Suprapubic skin (tissue), 4 donors: Measurements from ENCODE around the gene HRH4.

ENCODE experiments used
- EP300 ChIP-seq: sonication (generic); formaldehyde crosslinking; IDR thresholded peaks from one replicate; pipeline ENCODE4 v1.6.1; 2017; ENCODE audit warnings: antibody characterized with exemption
- POLR2A ChIP-seq, 2 donors: fragments of 450-650 bp; IDR thresholded peaks; one replicate each; pipeline ENCODE4 v1.6.1; 2017; ENCODE audit warnings: antibody characterized with exemption in 2 of 2, mild to moderate bottlenecking in 2 of 2, moderate library complexity in 2 of 2
- POLR2AphosphoS5 ChIP-seq, 3 donors: sonication (generic); formaldehyde crosslinking; IDR thresholded peaks; one replicate each; pipeline ENCODE4 v1.6.1; 2017; ENCODE audit warnings: antibody characterized with exemption in 3 of 3
- TF ChIP-seq, protein P1 (sequence below), 2 donors: fragments of 200-600 bp in 1 of 2; fragments of 450-650 bp in 1 of 2; sonication (generic) in 1 of 2; IDR thresholded peaks; one replicate each; pipeline ENCODE4 v1.5.1; 2016 to 2019; ENCODE audit warnings: antibody characterized with exemption in 2 of 2, mild to moderate bottlenecking in 1 of 2, moderate library complexity in 1 of 2

DNA sequence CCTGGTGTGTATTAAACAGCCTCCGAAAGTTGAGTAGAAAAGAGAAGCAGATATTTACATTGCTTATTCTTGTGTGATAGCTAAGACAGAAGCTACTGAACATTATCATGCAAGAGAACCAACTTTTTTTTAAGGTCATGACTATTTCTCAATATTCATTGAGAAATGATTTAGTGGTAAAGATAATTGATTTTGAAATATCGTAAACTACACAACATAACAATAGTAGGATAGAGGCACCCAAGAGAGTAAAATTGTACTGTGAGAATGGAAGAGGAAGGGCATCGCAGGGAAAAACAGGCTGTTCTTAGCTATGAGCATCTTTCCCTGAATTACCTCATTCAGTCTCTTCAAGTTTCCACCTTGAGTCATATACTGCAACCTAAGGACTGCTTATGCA lies 25.2 kb downstream of the HRH4 start:
- TF ChIP-seq, protein P1, sequence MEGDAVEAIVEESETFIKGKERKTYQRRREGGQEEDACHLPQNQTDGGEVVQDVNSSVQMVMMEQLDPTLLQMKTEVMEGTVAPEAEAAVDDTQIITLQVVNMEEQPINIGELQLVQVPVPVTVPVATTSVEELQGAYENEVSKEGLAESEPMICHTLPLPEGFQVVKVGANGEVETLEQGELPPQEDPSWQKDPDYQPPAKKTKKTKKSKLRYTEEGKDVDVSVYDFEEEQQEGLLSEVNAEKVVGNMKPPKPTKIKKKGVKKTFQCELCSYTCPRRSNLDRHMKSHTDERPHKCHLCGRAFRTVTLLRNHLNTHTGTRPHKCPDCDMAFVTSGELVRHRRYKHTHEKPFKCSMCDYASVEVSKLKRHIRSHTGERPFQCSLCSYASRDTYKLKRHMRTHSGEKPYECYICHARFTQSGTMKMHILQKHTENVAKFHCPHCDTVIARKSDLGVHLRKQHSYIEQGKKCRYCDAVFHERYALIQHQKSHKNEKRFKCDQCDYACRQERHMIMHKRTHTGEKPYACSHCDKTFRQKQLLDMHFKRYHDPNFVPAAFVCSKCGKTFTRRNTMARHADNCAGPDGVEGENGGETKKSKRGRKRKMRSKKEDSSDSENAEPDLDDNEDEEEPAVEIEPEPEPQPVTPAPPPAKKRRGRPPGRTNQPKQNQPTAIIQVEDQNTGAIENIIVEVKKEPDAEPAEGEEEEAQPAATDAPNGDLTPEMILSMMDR (IDR thresholded peaks at IDR 0.05): no peak
- TF ChIP-seq POLR2A (IDR thresholded peaks at IDR 0.05) (no peak), EP300 (no peak), POLR2AphosphoS5 (IDR thresholded peaks at IDR 0.05) (no peak)
